Measurements from ENCODE around the gene CMTM8.

The CMTM8 gene

DNA sequence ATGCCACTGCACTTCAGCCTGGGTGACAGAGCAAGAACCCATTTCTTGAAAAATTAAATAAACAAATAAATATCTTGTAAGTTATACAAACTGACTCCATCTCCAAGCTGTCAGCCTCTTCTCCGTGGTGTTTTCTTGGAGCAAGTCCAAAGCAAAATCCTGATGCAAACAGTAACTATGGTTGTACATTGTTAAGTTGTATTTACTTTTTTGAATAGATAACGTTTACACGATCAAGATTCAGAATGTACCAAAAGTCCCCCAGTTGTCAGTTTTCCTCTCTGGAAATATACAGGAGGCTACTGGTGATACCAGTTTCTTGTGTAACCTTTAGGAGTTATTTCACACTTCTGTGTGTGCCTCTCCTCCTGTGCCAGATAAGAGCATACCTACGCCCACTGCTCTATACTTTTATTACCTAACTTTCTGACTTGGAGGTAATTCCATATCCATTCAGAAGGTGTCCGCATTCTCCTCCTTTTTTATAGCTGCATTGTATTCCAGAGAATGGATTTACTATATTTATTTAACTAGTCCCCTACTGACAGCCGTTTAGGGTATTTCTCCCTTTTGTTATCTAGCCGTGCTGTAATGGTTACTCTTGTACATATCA lies 167.3 kb downstream of the CMTM8 start:
- Histone ChIP-seq H3K27ac (no peak overlapping the region), H3K4me3 (ENCODE audit: low read depth, low read length) (no peak overlapping the region), H3K36me3 (replicated peaks) (no peaks in the 10 kb centered on the region), H3K27me3 (replicated peaks) (no peaks in the 10 kb centered on the region)
- in situ Hi-C loops (cut with HindIII; ENCODE audit: low pct_ligation_motif_present, low sequenced_read_pairs) = no loop called here
- TF ChIP-seq, protein P1, sequence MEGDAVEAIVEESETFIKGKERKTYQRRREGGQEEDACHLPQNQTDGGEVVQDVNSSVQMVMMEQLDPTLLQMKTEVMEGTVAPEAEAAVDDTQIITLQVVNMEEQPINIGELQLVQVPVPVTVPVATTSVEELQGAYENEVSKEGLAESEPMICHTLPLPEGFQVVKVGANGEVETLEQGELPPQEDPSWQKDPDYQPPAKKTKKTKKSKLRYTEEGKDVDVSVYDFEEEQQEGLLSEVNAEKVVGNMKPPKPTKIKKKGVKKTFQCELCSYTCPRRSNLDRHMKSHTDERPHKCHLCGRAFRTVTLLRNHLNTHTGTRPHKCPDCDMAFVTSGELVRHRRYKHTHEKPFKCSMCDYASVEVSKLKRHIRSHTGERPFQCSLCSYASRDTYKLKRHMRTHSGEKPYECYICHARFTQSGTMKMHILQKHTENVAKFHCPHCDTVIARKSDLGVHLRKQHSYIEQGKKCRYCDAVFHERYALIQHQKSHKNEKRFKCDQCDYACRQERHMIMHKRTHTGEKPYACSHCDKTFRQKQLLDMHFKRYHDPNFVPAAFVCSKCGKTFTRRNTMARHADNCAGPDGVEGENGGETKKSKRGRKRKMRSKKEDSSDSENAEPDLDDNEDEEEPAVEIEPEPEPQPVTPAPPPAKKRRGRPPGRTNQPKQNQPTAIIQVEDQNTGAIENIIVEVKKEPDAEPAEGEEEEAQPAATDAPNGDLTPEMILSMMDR (IDR thresholded peaks at IDR 0.05; ENCODE audit: low read depth, low read length, missing control alignments) = no peak
- no peak for DNase-seq

DNA sequence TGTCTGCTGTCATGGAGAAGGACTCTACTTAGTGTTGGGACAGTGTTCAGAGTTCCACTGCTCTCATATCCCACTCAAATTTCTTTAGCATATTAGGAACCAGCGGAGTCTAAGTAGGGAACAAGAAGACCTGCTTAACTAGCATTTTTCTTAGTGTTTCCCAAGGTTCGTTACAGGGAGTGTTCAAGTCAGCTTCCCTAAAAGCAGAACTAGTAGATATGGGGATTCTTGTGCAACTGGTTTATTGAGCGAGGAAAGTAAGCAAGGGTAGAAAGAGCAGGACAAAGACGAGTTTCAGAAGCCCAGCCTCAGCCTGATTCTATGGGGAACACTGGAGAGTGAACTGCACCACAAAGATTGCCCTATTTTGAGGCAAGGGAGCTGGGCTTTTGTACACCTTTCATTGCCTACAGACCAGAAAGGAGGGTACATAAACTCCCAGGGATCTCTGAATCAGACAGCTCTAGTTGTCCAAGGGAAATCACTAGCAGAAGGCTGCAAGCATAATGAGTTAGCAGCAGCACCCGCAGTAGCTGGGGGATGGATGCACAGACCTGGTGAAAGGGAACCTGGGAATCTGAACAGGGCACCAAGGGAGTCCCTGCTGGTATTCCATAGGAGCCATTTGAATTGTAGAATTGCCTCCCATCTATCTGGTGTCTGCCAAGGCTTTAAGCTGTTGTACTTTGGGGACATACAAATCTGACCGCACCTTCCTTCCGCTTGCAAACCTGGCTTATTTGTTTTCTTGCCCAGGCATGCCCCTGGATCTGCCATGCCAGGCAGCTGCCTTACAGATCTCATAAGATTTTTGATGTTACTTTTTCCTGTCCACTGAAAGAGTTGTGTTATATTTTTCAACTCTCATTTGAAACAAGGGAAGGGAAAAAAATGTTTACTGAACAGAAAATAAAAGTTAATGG lies 168.3 kb downstream of the CMTM8 start:
- no peaks in the 10 kb centered on the region for H3K36me3 ChIP-seq (replicated peaks)
- H3K4me3 ChIP-seq (ENCODE audit: low read depth, low read length) = no peak overlapping the region
- H3K27me3 ChIP-seq (replicated peaks) = no peaks in the 10 kb centered on the region
- H3K27ac ChIP-seq = no peak overlapping the region
- TF ChIP-seq, protein P1 (IDR thresholded peaks at IDR 0.05; ENCODE audit: low read depth, low read length, missing control alignments) = no peak
- no peak for DNase-seq
- in situ Hi-C loops (cut with HindIII; ENCODE audit: low pct_ligation_motif_present, low sequenced_read_pairs) = no loop called here

DNA sequence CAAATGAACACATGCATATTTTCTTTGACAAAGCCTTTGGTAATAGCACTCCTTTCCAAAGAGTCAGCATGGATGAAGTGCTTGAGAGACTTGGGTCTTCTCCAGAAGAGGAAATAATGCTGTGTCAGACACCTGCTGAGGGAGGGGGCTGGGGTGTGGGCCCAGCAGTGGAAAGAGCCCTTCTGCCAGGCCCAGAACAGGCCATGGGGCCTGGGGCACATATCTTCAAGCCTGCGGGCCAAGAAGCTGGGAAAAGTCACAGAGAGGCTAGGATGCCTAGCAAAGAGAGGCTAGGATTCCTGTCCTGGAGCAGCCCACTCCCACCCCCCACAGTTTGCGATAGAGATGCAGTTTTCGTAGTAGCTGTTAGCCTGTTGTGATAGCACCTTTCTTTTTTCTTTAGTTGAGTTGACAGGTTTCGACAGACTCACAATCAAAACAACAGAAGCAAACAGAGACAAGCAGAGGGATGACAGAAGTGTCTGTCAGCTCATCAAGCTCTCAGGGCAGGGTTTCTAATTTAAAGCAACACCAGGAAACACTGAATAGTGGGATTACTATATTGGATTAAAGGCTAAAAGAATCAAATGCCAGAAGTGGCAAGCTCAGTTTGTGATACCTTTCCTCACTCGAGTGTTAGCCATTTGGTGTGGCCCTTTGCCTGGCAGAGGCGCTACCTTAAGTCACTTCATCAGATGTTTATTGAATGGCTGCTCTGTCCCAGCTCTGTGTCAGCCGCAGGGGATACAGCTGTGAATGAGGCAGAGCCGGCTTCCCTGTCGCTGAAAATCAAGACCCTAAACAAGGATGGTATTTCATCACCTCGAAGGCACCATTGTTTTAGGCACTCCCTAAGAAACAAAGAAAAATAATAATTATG lies 172.1 kb downstream of the CMTM8 start:
- Histone ChIP-seq H3K4me3 (ENCODE audit: low read depth, low read length) (no peak overlapping the region), H3K27me3 (replicated peaks) (no peaks in the 10 kb centered on the region), H3K36me3 (replicated peaks) (no peaks in the 10 kb centered on the region), H3K27ac (no peak overlapping the region)
- TF ChIP-seq, protein P1 (IDR thresholded peaks at IDR 0.05; ENCODE audit: low read depth, low read length, missing control alignments) = no peak
- in situ Hi-C loops (cut with HindIII; ENCODE audit: low pct_ligation_motif_present, low sequenced_read_pairs) = no loop called here
- DNase-seq = no peak

DNA sequence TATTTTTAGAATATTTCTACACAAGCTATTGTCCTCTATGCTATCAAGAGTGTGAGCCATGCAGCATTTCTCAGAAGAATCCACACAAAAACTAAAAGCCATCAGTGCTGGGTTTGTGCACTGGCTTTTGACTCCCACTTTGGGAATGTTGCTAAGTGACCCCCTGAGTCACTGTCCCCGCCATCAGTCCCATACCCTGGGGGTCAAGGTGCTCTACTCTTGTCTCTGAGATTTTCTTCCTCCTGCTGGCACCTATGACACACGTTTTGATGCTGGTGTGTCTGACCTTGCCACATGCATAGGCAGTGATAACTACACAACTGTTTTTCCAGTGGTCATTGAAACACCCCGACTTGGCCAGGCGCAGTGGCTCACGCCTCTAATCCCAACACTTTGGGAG lies 173.0 kb downstream of the CMTM8 start:
- in situ Hi-C loops (cut with HindIII; ENCODE audit: low pct_ligation_motif_present, low sequenced_read_pairs) = no loop called here

DNA sequence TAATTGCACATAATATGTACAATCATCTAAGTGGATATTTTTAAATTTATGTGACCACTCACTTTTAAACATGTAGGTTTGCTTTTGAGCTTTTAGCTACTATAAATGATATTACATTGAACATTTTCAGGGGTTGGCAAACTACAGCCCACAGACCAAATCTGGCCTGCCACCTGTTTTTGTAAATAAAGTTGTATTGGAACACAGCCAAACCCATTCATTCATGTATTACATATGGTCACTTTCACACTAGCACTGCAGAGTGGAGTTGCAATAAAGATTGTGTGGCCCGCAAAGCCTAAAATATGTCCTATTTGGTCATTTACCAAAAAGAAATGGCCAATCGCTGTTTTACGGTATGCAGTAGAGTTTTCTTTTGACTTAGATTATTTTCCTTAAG lies 174.4 kb downstream of the CMTM8 start:
- TF ChIP-seq, protein P1 (IDR thresholded peaks at IDR 0.05; ENCODE audit: low read depth, low read length, missing control alignments) = no peak
- Histone ChIP-seq H3K27me3 (replicated peaks) (no peaks in the 10 kb centered on the region), H3K4me3 (ENCODE audit: low read depth, low read length) (no peak overlapping the region), H3K36me3 (replicated peaks) (no peaks in the 10 kb centered on the region), H3K27ac (no peak overlapping the region)
- in situ Hi-C loops (cut with HindIII; ENCODE audit: low pct_ligation_motif_present, low sequenced_read_pairs) = no loop called here
- DNase-seq = no peak

More for the DNA sequence above, 173.0 kb downstream of the CMTM8 start:
- TF ChIP-seq, protein P1 (IDR thresholded peaks at IDR 0.05; ENCODE audit: low read depth, low read length, missing control alignments) = no peak
- H3K4me3 ChIP-seq (ENCODE audit: low read depth, low read length) = no peak overlapping the region
- H3K27ac ChIP-seq = no peak overlapping the region
- H3K36me3 ChIP-seq (replicated peaks) = no peaks in the 10 kb centered on the region
- H3K27me3 ChIP-seq (replicated peaks) = no peaks in the 10 kb centered on the region
- no peak for DNase-seq
